GM21786 (cell line): ENCODE results near the gene VAV1.
"Not testable (repeated sequence)": the region's sequence is repeated elsewhere in the genome, so short reads cannot be mapped to it uniquely, and the experiment has no call there.

Experiments
- ATAC-seq: cut with Tn5 transposase; IDR thresholded peaks from one replicate; pipeline ENCODE4 v1.9.1; 2021; ENCODE audit not compliant: unreplicated experiment

VAV1 gene

DNA sequence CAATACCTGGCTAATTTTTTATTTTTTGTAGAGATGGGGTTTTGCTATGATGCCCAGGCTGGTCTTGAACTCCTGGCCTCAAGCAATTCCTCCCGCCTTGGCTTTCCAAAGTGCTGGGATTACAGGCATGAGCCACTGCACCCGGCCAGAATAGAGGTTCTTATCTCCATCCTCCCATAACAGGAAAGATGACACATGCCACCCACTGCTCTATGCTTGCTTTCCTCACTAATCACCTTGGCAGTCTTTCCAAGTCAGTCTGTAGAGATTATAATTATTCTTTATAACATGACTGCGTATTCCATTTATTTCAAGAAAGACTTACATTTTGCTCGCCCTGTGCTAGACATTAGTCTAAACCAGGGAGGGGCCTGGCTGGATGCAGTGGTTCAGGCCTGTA, 6.7 kb downstream of the VAV1 start:
- no peak for ATAC-seq

DNA sequence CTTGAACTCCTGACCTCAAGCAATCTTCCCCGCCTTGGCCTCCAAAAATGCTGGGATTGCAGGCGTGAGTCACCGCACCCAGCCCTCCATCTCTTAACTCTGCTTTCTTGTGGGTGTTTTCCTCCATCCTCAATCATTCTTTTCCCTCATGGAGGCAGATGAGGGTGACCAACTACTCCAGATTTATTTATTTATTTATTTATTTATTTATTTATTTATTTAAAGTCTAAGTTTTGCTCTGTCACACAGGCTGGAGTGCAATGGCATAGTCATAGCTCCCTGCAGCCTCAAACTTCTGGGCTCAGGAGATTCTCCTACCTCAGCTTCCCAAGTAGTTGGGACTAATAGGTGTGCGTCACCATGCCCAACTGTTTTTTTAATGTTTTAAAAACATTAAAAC, 14.9 kb downstream of the VAV1 start:
- ATAC-seq = no peak

GRCh38 chr19:6788896-6789295, 16.4 kb downstream of the VAV1 start:
- ATAC-seq = no peak

DNA sequence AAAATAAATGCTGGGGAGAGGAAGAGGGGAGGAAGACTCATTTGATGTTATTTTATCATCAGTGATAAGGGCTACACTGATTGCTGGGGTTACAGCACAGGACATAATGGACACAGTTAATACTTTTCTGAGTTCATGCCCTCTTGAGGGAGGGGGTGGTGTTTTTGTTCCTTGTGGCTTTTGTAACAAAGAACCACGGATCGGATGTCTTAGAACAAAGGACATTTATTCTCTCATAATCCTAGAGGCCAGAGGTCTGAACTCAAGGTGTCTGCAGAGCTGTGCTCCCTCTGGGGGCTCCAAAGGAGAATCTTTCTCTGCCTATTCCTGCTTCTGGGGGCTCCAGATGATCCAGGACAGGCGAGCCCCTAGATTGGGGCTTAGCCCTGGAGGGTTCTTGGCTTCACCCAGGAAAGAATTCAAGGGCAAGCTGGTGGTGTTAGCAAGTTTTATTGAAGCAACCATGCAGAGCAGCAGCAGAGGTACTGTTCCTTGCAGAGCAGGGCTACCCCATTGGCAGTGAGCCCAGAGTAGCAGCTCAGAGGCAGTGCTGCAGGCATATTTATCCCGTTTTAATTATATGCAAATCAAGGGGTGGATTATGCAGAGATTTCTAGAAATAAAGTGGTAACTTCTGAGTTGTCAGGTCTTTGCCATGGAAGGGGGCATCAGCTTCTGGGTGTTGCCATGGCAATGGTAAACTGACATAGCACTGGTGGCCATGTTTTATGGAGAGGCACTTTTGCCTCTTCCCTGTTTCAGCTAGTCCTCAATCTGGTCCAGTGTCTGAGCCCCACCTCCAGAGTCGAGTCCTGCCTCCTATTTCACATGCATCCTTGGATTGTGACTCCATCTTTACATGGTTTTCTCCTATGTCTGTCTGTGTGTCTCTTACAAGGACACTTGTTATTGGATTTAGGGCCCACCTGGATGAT, 18.0 kb downstream of the VAV1 start:
- no peak for ATAC-seq

DNA sequence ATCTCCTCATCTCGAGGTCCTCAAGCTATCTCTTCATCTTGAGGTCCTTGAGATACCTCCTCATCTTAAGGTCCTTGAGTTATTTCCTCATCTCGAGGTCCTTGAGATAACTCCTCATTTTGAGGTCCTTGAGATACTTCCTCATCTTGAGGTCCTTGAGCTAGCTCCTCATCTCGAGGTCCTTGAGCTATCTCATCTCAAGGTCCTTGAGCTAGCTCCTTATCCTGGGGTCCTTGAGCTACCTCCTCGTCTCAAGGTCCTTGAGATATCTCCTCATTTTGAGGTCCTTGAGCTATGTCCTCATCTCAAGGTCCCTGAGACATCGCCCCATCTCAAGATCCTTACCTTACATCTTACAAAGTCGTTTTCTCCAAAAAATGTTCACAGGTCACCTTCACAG, 18.7 kb downstream of the VAV1 start:
- no peak for ATAC-seq

- ATAC-seq = no peak
Measured at GRCh38 chr19:6793411-6793810, 20.9 kb downstream of the VAV1 start.

DNA sequence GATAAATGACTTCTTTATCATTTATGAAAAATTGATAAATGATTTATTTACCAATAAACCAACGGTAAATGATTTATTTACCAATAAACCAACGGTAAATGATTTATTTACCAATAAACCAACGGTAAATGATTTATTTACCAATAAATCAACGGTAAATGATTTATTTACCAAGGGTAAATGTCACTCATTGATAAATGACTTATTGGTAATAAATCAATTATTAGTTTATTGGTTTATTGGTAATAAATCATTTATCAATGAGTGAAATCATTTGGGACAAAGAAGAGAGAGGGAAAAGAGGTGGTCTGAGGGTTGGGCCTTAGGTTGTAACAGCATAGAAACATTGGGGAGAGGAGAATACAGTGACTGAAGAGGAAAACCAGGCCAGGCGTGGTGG, 21.5 kb downstream of the VAV1 start:
- no peak for ATAC-seq

DNA sequence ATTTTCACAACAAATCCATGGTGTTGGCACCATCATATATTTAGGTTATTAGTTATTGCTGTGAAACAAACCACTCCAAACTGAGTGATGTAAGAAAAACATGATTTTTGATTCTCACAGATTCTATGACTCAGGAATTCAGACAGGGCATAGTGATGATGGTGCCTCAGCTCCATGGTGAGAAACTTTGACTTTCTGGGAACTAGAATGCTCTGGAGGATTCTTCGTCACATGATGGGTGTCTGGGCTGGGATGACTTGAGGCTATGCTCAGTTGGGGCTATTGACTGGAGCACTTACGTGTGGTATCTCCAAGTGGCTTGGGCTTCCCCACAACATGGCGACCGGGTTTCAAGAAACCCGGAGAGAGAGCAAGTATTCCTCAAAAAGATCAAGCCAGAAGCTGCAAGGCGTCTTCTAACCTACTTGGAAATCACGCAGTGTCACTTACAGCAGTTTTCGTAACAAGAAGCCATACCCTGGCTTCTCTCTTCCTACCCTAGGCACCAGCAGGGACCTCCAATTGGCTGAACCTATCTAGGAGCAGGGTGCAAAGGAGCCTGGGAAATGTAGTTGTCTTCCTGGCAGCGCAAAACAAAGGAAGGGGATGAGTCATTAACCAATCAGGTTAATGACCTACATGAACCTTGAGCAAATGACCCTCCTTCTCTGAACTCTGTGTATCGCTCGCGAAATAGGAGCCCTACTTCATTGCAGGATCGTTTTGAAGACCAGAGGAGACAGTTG, 22.4 kb downstream of the VAV1 start:
- no peak for ATAC-seq

DNA sequence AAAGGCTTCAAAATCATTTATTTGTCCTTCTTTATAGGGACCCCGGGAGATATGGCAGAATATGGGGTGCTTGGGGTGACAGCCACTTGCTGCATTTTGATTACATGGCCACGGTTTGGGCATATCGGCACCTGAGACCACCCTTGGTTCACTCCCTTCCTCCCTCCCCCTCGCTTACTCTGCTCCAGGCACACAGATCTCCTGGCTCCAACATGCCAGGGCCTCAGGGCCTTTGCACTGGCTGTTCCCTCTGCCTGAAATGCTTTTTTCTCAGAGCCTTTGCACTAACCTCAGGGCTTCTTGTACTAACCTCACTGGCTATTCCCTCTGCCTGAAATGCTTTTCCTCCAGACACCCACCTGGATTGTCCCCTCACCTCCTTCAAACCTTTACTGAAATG, 23.8 kb downstream of the VAV1 start:
- no peak for ATAC-seq

DNA sequence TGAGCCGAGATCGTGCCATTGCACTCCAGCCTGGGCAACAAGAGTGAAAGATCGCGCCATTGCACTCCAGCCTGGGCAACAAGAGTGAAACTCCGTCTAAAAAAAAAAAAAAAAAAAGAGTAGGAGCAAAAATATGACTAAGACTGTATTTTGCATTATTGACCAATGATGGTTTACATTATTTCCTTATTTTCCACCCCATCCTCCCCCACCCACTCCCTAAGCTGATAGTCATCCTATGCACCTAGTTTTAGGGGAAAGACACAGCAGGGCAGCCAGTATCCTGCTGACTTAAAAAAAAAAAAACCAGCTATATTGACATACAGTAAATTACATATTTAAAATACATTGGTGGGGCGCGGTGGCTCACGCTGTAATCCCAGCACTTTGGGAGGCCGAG, 25.1 kb downstream of the VAV1 start:
- ATAC-seq = no peak

DNA sequence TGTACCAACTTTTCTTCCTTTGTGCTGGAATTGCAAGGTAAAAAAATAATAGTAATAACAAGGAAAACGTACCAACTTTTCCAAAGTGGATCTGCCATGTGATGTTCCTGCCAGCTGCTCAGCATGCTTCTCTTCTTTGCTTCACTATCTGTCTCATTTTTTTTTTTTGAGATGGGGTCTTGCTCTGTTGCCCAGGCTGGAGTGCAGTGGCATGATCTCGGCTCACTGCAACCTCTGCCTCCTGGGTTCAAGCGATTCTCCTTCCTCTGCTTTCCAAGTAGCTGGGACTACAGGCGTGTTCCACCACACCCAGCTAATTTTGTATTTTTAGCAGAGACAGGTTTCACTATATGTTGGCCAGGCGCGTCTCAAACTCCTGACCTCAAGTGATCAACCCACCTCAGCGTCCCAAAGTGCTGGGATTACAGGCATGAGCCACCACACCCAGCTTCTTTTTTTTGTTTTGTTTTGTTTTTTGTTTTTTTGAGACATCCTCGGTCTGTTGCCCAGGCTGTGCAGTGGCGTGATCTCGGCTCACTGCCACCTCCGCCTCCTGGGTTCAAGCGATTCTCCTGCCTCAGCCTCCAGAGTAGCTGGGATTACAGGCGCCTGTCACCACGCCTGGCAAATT, 27.8 kb downstream of the VAV1 start:
- not testable (repeated sequence) for ATAC-seq

- no peak for ATAC-seq
Measured at GRCh38 chr19:6800991-6801484, 28.5 kb downstream of the VAV1 start.

DNA sequence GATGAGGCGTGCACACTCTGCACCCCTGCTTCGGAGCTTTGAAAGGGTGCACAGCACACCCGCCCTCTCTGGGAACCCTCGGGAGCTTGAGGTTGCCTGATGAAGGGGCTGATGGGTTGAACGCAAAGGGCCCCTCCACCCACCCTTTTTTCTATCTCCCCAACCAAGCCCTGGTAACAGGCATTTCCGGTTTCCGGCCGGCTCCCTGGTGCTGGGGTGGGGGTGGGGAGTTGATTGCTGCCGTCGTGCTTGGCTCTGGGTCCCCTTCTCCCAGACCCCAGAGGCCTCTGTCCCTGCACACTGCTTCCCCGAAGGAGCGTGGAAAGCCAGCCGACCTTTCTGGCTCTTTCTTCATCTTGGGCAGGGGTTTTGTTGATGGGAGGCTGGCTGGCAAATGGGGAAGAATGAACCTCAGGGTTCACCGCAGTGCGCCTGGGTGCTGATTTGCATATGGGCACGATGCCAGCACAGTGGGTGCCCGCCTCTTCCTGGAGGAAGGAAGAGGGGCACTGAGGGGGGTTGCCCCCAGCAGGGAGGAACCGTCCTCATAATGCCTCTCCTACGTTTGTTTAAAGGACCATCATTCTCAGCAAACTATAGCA, 29.1 kb downstream of the VAV1 start:
- ATAC-seq = peak; percentile 41

- ATAC-seq = peak; percentile 39
Measured at GRCh38 chr19:6802336-6803035, 30.0 kb downstream of the VAV1 start.

DNA sequence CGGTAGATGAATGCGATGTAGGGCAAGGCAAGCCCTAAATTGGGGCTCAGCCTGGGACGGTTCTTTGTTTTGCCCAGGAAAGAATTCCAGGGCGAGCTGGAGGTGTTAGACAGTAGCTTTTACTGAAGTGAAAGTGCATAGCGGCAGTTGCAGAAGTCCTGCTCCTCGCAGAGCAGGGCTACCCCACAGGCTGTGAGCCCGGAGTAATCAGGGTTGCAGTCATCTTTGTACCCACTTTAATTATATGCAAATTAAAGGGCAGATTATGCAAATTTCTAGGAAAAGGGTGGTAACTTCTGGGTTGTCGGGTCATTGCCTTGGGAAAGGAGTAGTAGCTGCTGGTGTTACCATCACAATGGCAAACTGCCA, 30.5 kb downstream of the VAV1 start:
- ATAC-seq = no peak

DNA sequence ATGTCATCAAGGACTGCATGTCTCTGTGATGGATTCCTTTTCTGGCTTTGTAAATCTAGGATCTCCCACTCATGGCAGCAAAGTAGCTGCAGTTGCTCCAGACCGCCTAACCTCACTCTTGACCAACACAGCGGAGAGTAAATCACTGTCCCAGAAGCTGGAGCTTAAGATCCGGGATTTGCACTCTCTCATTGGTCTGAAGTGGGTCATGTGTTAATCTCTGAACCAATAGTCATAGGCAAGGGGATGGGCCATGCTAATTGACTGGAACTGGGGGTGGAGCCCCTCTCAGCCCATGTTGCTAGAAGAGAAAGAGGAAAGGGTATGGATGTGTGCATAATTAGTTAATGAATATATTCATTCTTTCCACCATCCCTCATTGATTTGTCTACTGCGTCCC, 34.0 kb downstream of the VAV1 start:
- no peak for ATAC-seq

DNA sequence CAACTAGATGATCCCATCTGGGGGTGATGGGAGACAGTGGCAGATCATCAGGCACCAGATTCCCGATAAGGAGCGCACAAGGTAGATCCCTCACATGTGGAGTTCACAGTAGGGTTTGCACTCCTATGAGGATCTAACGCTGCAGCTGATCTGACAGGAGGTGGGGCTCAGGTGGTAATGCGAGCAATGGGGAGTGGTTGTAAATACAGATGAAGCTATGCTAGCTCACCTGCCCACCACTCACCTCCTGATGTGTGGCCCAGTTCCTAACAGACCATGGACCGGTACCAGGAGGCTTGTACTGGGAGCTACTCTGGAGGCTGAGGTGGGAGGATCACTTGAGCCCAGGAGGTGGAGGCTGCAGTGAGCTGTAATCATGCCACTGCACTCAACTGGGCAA, 34.8 kb downstream of the VAV1 start:
- ATAC-seq = no peak

DNA sequence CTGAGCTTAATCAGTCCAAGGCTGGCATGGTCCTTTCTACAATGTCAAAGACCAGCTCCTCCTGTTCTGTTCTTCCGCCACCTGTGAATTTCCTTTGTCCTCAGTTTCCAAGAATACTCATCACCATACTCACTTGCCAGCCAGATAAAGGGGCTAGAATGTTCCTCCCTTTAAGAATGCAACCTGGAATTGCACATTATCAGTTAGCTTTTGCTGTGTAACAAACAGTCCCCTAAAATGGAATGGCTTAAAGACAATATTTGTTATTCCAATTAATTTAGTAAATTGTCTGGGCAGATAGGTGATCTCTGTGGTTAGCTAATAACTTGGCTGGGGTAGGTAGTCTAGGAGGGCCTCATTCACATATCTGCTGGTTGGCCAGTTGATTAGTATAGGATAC, 36.0 kb downstream of the VAV1 start:
- ATAC-seq = no peak

- ATAC-seq = no peak
Measured at GRCh38 chr19:6809262-6809661, 36.8 kb downstream of the VAV1 start.

- ATAC-seq = no peak
Measured at GRCh38 chr19:6811378-6811777, 38.9 kb downstream of the VAV1 start.

DNA sequence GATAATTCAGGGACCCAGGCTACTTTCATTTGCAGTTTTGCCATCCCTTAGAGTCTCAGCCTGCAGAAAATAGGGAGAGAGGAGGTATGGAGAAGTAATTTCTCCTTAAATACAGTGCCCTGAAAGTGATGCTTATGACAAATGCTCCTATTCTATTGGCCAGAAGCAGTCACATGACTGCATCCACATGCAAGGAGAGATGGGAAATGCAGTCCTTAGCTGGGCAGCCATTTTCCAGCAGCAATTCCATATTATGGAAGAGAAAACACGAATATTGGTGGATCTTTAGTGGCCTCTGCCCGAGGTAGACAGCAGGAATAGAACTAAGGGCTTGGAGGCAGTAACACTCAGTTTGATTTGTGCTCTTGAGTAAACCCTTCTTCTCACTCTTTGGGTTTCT, 39.4 kb downstream of the VAV1 start:
- no peak for ATAC-seq
